ENCODE measurements around the gene PMF1.

GRCh38 chr1:156198831-156199349 lies 13.9 kb upstream of the PMF1 start:
- no peak for TF ChIP-seq POLR2AphosphoS5 (IDR thresholded peaks at IDR 0.05)
- TF ChIP-seq, protein P1, sequence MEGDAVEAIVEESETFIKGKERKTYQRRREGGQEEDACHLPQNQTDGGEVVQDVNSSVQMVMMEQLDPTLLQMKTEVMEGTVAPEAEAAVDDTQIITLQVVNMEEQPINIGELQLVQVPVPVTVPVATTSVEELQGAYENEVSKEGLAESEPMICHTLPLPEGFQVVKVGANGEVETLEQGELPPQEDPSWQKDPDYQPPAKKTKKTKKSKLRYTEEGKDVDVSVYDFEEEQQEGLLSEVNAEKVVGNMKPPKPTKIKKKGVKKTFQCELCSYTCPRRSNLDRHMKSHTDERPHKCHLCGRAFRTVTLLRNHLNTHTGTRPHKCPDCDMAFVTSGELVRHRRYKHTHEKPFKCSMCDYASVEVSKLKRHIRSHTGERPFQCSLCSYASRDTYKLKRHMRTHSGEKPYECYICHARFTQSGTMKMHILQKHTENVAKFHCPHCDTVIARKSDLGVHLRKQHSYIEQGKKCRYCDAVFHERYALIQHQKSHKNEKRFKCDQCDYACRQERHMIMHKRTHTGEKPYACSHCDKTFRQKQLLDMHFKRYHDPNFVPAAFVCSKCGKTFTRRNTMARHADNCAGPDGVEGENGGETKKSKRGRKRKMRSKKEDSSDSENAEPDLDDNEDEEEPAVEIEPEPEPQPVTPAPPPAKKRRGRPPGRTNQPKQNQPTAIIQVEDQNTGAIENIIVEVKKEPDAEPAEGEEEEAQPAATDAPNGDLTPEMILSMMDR (IDR thresholded peaks at IDR 0.05): no peak

All from breast epithelium (tissue), 3 donors.